HG03520 (cell line): Measurements from ENCODE around the gene CHMP6.
A peak's percentile ranks its signal among the peaks of the same experiment; 100 is the strongest.
"Not testable (repeated sequence)": the region's sequence is repeated elsewhere in the genome, so short reads cannot be mapped to it uniquely, and the experiment has no call there.

Experiments used
- ATAC-seq: cut with Tn5 transposase; IDR thresholded peaks from one replicate; pipeline ENCODE4 v1.9.1; 2021; ENCODE audit warnings: mild to moderate bottlenecking, moderate library complexity; ENCODE audit not compliant: unreplicated experiment

CHMP6 gene

GRCh38 chr17:81029859-81030258 lies 38.2 kb downstream of the CHMP6 start:
- ATAC-seq: no peak

GRCh38 chr17:81030312-81030711 lies 38.7 kb downstream of the CHMP6 start:
- not testable (repeated sequence) for ATAC-seq

GRCh38 chr17:81030741-81031565 lies 39.3 kb downstream of the CHMP6 start:
- ATAC-seq: no peak

GRCh38 chr17:81031566-81032550 lies 40.2 kb downstream of the CHMP6 start:
- no peak for ATAC-seq

GRCh38 chr17:81032641-81033480 lies 41.2 kb downstream of the CHMP6 start:
- no peak for ATAC-seq

- ATAC-seq: no peak
These were observed 42.0 kb downstream of the CHMP6 start for GRCh38 chr17:81033535-81034167.

GRCh38 chr17:81034168-81034777 lies 42.6 kb downstream of the CHMP6 start:
- no peak for ATAC-seq

- ATAC-seq: peak; percentile 47
These were observed 43.3 kb downstream of the CHMP6 start, which contains the start of gene BAIAP2 for GRCh38 chr17:81034779-81035520. TSS of gene BAIAP2 (plus strand) at chr17:81035151. CDS start at chr17:81035255, 104 bp downstream.

GRCh38 chr17:81035521-81036196 lies 44.0 kb downstream of the CHMP6 start:
- no peak for ATAC-seq

- ATAC-seq: no peak
These were observed 44.7 kb downstream of the CHMP6 start for GRCh38 chr17:81036197-81036941.

- no peak for ATAC-seq
These were observed 45.6 kb downstream of the CHMP6 start for GRCh38 chr17:81037026-81037797.

- ATAC-seq: no peak
These were observed 46.4 kb downstream of the CHMP6 start for GRCh38 chr17:81037798-81038733.

- ATAC-seq: no peak
These were observed 47.5 kb downstream of the CHMP6 start for GRCh38 chr17:81039096-81039495.

GRCh38 chr17:81039854-81040758 lies 48.5 kb downstream of the CHMP6 start:
- no peak for ATAC-seq

- ATAC-seq: no peak
These were observed 49.2 kb downstream of the CHMP6 start for GRCh38 chr17:81040791-81041337.
